CD4-positive, alpha-beta T cell treated with Interleukin-15 for 4 hours (primary cell): Measurements from ENCODE around the gene FN3K.
A peak's percentile ranks its signal among the peaks of the same experiment; 100 is the strongest.

ENCODE experiments used
- DNase-seq: peaks from one replicate; pipeline ENCODE4 v3.0.0-alpha.2; 2020; ENCODE audit warnings: low spot score

FN3K gene

GRCh38 chr17:82734987-82735866 is at the start of gene FN3K:
Gene FN3K, plus strand, starts transcription at chr17:82735615. Its CDS starts 22 bp downstream, at chr17:82735637.
- peak; percentile 8 for DNase-seq

- no peak for DNase-seq
Measured at GRCh38 chr17:82686366-82687324, 48.8 kb upstream of the FN3K start.

GRCh38 chr17:82687375-82687861 is 48.0 kb upstream of the FN3K start:
- no peak for DNase-seq

- no peak for DNase-seq
Measured at GRCh38 chr17:82687871-82688270, 47.5 kb upstream of the FN3K start.

- DNase-seq: no peak
Measured at GRCh38 chr17:82689077-82689476, 46.3 kb upstream of the FN3K start.

GRCh38 chr17:82690786-82691489 is 44.5 kb upstream of the FN3K start:
- DNase-seq: no peak

GRCh38 chr17:82691714-82692113 is 43.7 kb upstream of the FN3K start:
- DNase-seq: no peak

GRCh38 chr17:82692268-82692667 is 43.1 kb upstream of the FN3K start:
- DNase-seq: no peak

- DNase-seq: no peak
Measured at GRCh38 chr17:82693168-82693867, 42.1 kb upstream of the FN3K start.

GRCh38 chr17:82694647-82695046 is 40.8 kb upstream of the FN3K start:
- DNase-seq: no peak

- no peak for DNase-seq
Measured at GRCh38 chr17:82696259-82696658, 39.2 kb upstream of the FN3K start.

GRCh38 chr17:82696916-82697807 is 38.3 kb upstream of the FN3K start:
- no peak for DNase-seq

- DNase-seq: no peak
Measured at GRCh38 chr17:82697808-82698064, 37.7 kb upstream of the FN3K start.

GRCh38 chr17:82698065-82698973 is 37.1 kb upstream of the FN3K start, which contains the start of gene RAB40B:
Gene RAB40B, minus strand, starts transcription at chr17:82698698. Its CDS starts 102 bp downstream, at chr17:82698596.
- DNase-seq: peak; percentile 99

- DNase-seq: no peak
Measured at GRCh38 chr17:82698974-82699442, 36.4 kb upstream of the FN3K start.

GRCh38 chr17:82699551-82699950 is 35.9 kb upstream of the FN3K start:
- DNase-seq: no peak

GRCh38 chr17:82702231-82702927 is 33.0 kb upstream of the FN3K start:
- no peak for DNase-seq

- no peak for DNase-seq
Measured at GRCh38 chr17:82703036-82703745, 32.2 kb upstream of the FN3K start.
